ENCODE results near the gene CCDC80. TPM values are rescaled to one million over a fixed set of nuclear protein-coding genes. Genes with fewer than 3 reads are reported as not detected.
A peak's percentile ranks its signal among the peaks of the same experiment; 100 is the strongest.

The CCDC80 gene
- total RNA-seq, 2 experiments from 2014 or later = not detected

- Mint-ChIP-seq H3K4me1 (ENCODE audit: low read depth) (peaks cover 45% of the 10 kb centered on the region), H3K9me3 (no peaks in the 10 kb centered on the region), H3K27ac (peak within 1 kb of the TSS; percentile 97), H3K4me3 (peak within 1 kb of the TSS; percentile 89), H3K27me3 (no peaks in the 10 kb centered on the region), H3K36me3 (ENCODE audit: low read depth) (peaks cover 19% of the 10 kb centered on the region)
- ChIA-PET POLR2A (interaction anchor here (0.6 to 1.9 kb wide), 7 partner anchors 17 to 447 kb away, joined by 3 to 7 read pairs (median 3); partner anchors contain the start of genes CD200 and GTPBP8), CTCF (interaction anchor here (1.3 kb wide), 2 partner anchors 20 to 171 kb away, joined by 3 to 6 read pairs; no protein-coding TSS in a partner anchor)
- no peak for TF ChIP-seq CTCF (IDR thresholded peaks at IDR 0.05)
- DNase-seq (peak; percentile 99), ATAC-seq (peak; percentile 85)
- intact Hi-C loops (cut with micrococcal nuclease) = loop anchor here (10.0 kb wide), 1 partner anchor 413 kb away; the partner anchor contains the start of gene CD200R1
Measured at GRCh38 chr3:112561734-112562529, 79.0 kb downstream of the CCDC80 start, which contains the start of the genes ATG3 and SLC35A5. Gene ATG3, minus strand, starts transcription at chr3:112561962. Its CDS starts 434 bp downstream, at chr3:112561528. Gene SLC35A5, plus strand, starts transcription at chr3:112562045. Its CDS starts 1,359 bp downstream, at chr3:112563404.

- intact Hi-C loops (cut with micrococcal nuclease) = loop anchor here (10.0 kb wide), 1 partner anchor 413 kb away; the partner anchor contains the start of gene CD200R1
- CTCF ChIA-PET = no interaction called here
- peaks cover 46% of the 10 kb centered on the region for H3K4me1 Mint-ChIP-seq (ENCODE audit: low read depth)
- no peaks in the 10 kb centered on the region for H3K9me3 Mint-ChIP-seq
- POLR2A ChIA-PET = interaction anchor here (0.7 to 1.9 kb wide), 5 partner anchors 10 to 228 kb away, joined by 3 to 7 read pairs (median 4); partner anchors contain the start of gene CD200
- TF ChIP-seq CTCF (IDR thresholded peaks at IDR 0.05) = no peak
- peak overlapping the region; percentile 94 for H3K27ac Mint-ChIP-seq
- peak; percentile 48 for ATAC-seq
- DNase-seq = no peak
- H3K36me3 Mint-ChIP-seq (ENCODE audit: low read depth) = peaks cover 16% of the 10 kb centered on the region
- no peaks in the 10 kb centered on the region for H3K27me3 Mint-ChIP-seq
- peak overlapping the region; percentile 89 for H3K4me3 Mint-ChIP-seq
Measured at GRCh38 chr3:112561484-112561733, 79.5 kb downstream of the CCDC80 start.

- peak overlapping the region; percentile 89 for H3K4me3 Mint-ChIP-seq
- TF ChIP-seq CTCF (IDR thresholded peaks at IDR 0.05) = no peak
- CTCF ChIA-PET = interaction anchor here (1.1 kb wide), 2 partner anchors 268 to 424 kb away, joined by 3 to 6 read pairs; partner anchors contain the start of gene SLC9C1
- H3K27me3 Mint-ChIP-seq = no peaks in the 10 kb centered on the region
- intact Hi-C loops (cut with micrococcal nuclease) = loop anchor here (10.0 kb wide), 1 partner anchor 414 kb away; the partner anchor contains the start of gene CD200R1
- ATAC-seq (peak; percentile 32), DNase-seq (peak; percentile 89)
- H3K9me3 Mint-ChIP-seq = no peaks in the 10 kb centered on the region
- H3K4me1 Mint-ChIP-seq (ENCODE audit: low read depth) = peaks cover 44% of the 10 kb centered on the region
- POLR2A ChIA-PET = interaction anchor here (0.8 to 1.9 kb wide), 4 partner anchors 10 to 227 kb away, joined by 3 to 7 read pairs (median 4); partner anchors contain the start of gene CD200
- peaks cover 19% of the 10 kb centered on the region for H3K36me3 Mint-ChIP-seq (ENCODE audit: low read depth)
- peak overlapping the region; percentile 94 for H3K27ac Mint-ChIP-seq
Measured at GRCh38 chr3:112560721-112561483, 80.0 kb downstream of the CCDC80 start.

DNA sequence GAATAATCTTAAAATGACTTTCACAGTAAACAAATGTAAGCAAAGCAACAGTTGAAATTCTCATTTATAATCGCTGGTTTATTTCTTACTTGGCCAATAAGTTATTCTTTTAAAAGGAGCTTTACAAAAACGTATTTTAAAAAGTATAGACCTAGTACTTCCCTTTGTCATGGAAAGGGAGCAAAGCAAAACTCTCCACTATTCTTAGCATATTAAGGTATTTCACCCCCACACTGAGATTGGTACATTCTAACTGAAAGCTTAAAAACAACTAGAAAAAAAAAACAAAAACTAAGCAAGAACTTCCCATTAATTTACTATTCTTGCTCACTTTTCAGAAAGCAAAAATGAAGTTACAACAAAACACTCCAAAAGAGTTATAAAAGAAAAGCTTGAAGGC, 80.6 kb downstream of the CCDC80 start:
- POLR2A ChIA-PET = interaction anchor here (1.6 kb wide), 1 partner anchor 9 kb away, joined by 6 read pairs; no protein-coding TSS in a partner anchor
- peaks cover 49% of the 10 kb centered on the region for H3K4me1 Mint-ChIP-seq (ENCODE audit: low read depth)

More for the DNA sequence above, 80.6 kb downstream of the CCDC80 start:
- Mint-ChIP-seq H3K27me3 (no peaks in the 10 kb centered on the region), H3K4me3 (peak overlapping the region; percentile 89), H3K27ac (peak overlapping the region; percentile 94), H3K36me3 (ENCODE audit: low read depth) (peaks cover 24% of the 10 kb centered on the region), H3K9me3 (no peaks in the 10 kb centered on the region)
- DNase-seq = no peak
- TF ChIP-seq CTCF (IDR thresholded peaks at IDR 0.05) = no peak
- intact Hi-C loops (cut with micrococcal nuclease) = loop anchor here (10.0 kb wide), 1 partner anchor 414 kb away; the partner anchor contains the start of gene CD200R1
- CTCF ChIA-PET = interaction anchor here (1.1 kb wide), 2 partner anchors 267 to 423 kb away, joined by 3 to 6 read pairs; partner anchors contain the start of gene SLC9C1
- ATAC-seq = no peak

Measured in activated CD8-positive, alpha-beta T cell treated with anti-CD3 and anti-CD28 coated beads for 36 hours (primary cell).